NCI-H2227 (cell line): ENCODE results near the gene IGSF1.

Experiments used
- DNase-seq: peaks from one replicate; lab custom pipeline; 2025; ENCODE audit not compliant: unreplicated experiment; lab: John Stamatoyannopoulos, UW

Gene IGSF1

GRCh38 chrX:131273011-131273410 lies 16.1 kb downstream of the IGSF1 start:
- DNase-seq: no peak

- no peak for DNase-seq
Measured at GRCh38 chrX:131271826-131272225, 17.3 kb downstream of the IGSF1 start.

GRCh38 chrX:131271274-131271673 lies 17.8 kb downstream of the IGSF1 start:
- peak; percentile 6 for DNase-seq

- DNase-seq: no peak
Measured at GRCh38 chrX:131270080-131270479, 19.0 kb downstream of the IGSF1 start.

GRCh38 chrX:131264665-131265064 lies 24.4 kb downstream of the IGSF1 start:
- DNase-seq: no peak

GRCh38 chrX:131264053-131264452 lies 25.1 kb downstream of the IGSF1 start:
- no peak for DNase-seq

- no peak for DNase-seq
Measured at GRCh38 chrX:131262738-131263679, 26.1 kb downstream of the IGSF1 start.

- DNase-seq: no peak
Measured at GRCh38 chrX:131262200-131262599, 26.9 kb downstream of the IGSF1 start.

GRCh38 chrX:131257367-131257766 lies 31.7 kb downstream of the IGSF1 start:
- no peak for DNase-seq

GRCh38 chrX:131250984-131251738 lies 37.9 kb downstream of the IGSF1 start:
- DNase-seq: peak; percentile 26

- no peak for DNase-seq
Measured at GRCh38 chrX:131239057-131239456, 50.0 kb downstream of the IGSF1 start.

GRCh38 chrX:131237363-131237762 lies 51.7 kb downstream of the IGSF1 start:
- no peak for DNase-seq

- no peak for DNase-seq
Measured at GRCh38 chrX:131235768-131236545, 53.1 kb downstream of the IGSF1 start.

GRCh38 chrX:131227608-131228007 lies 61.5 kb downstream of the IGSF1 start:
- DNase-seq: no peak

GRCh38 chrX:131226591-131226990 lies 62.5 kb downstream of the IGSF1 start:
- DNase-seq: no peak

- DNase-seq: no peak
Measured at GRCh38 chrX:131225078-131225477, 64.0 kb downstream of the IGSF1 start.
